Measurements from ENCODE around the gene SEMA4D.

DNA sequence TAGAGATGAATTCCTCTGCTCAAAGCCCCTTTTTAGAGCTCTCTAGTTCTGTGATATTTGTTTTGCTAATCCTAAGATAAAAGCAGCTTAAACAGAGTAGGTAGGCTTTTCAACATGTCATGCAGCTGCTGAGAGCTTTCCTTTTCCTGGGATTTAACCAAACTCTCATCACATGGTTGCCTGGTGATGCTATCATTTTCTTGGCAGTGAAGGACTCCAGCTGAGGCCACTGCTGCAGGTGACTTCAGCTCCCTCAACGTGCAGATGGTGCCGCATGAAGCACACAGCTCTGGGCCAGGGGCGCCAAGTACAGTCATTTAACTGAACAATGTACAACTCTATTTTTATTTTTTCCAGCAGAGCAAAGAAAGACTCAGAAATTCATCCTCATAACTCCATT lies 137.4 kb downstream of the SEMA4D start:
- TF ChIP-seq, protein P1, sequence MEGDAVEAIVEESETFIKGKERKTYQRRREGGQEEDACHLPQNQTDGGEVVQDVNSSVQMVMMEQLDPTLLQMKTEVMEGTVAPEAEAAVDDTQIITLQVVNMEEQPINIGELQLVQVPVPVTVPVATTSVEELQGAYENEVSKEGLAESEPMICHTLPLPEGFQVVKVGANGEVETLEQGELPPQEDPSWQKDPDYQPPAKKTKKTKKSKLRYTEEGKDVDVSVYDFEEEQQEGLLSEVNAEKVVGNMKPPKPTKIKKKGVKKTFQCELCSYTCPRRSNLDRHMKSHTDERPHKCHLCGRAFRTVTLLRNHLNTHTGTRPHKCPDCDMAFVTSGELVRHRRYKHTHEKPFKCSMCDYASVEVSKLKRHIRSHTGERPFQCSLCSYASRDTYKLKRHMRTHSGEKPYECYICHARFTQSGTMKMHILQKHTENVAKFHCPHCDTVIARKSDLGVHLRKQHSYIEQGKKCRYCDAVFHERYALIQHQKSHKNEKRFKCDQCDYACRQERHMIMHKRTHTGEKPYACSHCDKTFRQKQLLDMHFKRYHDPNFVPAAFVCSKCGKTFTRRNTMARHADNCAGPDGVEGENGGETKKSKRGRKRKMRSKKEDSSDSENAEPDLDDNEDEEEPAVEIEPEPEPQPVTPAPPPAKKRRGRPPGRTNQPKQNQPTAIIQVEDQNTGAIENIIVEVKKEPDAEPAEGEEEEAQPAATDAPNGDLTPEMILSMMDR (IDR thresholded peaks at IDR 0.05; ENCODE audit: low read length): no peak
- no peak for TF ChIP-seq EZH2 (IDR thresholded peaks at IDR 0.05; ENCODE audit: borderline replicate concordance, low read length)

Data from OCI-LY1 (cell line).